T-helper 2 cell treated with Interferon-gamma antibody and Interleukin-4, amounts not matched to agents 100 ng/mL and 5 ng/mL, for 36 hours (primary cell): Measurements from ENCODE around the gene SMG6. TPM values are rescaled to one million over a fixed set of nuclear protein-coding genes. Genes with fewer than 3 reads are reported as not detected.

ENCODE experiments used
- intact Hi-C: fragments of 100-400 bp; cut with micrococcal nuclease; formaldehyde crosslinking; loops from one replicate; pipeline ENCODE4 v1.15.1; 2023
- total RNA-seq: library from RNA; stranded (reverse); gene quantifications from 2 replicates; pipeline ENCODE4 v1.2.3, GENCODE V29; 2022

SMG6 gene
- total RNA-seq, 1 donor from 2014 or later, result 56.0 TPM

- intact Hi-C loops, result loop anchor here (10.0 kb wide), 1 partner anchor 1555 kb away; the partner anchor contains the start of gene GEMIN4
These were observed 6.0 kb upstream of the SMG6 start for GRCh38 chr17:2309338-2310154.

- intact Hi-C loops, result loop anchor here (5.0 to 10.0 kb wide), 2 partner anchors 407 to 1550 kb away; partner anchors contain the start of genes CLUH and GEMIN4
These were observed 1.3 kb upstream of the SMG6 start for GRCh38 chr17:2304931-2305330.

DNA sequence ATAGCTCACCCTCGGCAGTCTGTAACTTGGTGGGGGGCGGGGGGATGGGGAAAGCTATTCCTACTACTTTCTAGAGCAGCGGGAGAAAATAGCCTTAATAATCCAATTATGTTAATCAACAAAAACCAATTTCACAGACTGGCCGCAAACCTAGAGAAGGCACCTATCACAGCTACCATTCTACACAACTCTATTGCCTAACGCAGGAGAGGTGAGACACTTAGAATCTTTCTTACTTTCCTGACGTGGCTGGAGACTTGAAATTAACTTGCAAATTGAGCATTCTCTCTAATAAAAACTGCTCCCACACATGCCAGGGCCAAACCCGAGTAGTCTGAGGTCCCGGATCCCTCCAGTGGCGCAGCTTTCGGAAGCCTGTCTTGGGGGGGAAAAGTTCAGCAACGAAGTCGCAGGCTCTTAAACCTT is 794 bp downstream of the SMG6 start:
- intact Hi-C loops, result loop anchor here (1.0 to 10.0 kb wide), 5 partner anchors 34 to 1548 kb away; partner anchors contain the start of genes CLUH, GEMIN4, MNT and SGSM2

DNA sequence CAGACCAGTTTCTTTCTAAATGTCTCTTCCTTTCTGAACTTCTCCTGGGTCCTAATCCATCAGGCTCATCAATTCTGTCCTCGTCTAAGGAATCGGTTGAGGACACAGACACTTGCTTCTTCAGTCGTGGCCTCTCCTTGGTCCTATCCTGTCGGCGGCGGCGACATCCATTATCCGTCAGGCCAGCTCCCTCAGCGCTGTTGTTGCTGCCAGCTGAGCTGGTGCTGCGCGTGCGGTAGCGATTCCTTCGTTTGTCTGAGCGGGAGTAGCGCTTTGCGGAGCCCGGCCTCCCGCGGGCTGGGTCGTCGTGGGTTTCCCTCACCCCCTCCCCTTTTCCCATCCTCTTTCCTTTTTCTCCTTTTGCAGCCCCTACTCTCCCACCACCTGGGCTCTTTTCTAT is 3.8 kb downstream of the SMG6 start:
- intact Hi-C loops, result loop anchor here (5.0 to 10.0 kb wide), 2 partner anchors 413 to 1545 kb away; partner anchors contain the start of genes CLUH and GEMIN4

DNA sequence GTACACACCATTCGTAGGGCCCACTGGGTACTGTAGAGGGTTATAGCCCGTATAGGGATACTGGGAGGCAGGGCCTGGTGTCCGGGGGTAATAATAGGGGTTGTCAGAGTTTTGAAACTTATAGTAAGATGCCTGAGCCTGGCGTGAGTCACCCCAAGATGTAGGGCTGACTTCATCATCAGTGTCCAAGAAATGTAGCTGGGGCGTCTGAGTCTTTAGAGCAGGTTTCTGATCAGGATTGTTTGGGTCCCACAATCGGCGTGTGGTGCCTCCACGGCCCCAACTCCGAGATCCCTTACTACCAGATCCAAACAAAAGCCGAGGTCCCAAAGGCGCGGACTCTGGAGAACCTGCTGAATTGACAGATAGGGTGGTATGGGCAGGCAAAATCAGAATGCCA is 4.4 kb downstream of the SMG6 start:
- intact Hi-C loops, result no loop called here

- intact Hi-C loops, result no loop called here
These were observed 6.6 kb downstream of the SMG6 start for GRCh38 chr17:2297023-2297422.

- intact Hi-C loops, result no loop called here
These were observed 8.0 kb downstream of the SMG6 start for GRCh38 chr17:2295575-2295974.

- intact Hi-C loops, result no loop called here
These were observed 11.5 kb downstream of the SMG6 start for GRCh38 chr17:2292100-2292499.

DNA sequence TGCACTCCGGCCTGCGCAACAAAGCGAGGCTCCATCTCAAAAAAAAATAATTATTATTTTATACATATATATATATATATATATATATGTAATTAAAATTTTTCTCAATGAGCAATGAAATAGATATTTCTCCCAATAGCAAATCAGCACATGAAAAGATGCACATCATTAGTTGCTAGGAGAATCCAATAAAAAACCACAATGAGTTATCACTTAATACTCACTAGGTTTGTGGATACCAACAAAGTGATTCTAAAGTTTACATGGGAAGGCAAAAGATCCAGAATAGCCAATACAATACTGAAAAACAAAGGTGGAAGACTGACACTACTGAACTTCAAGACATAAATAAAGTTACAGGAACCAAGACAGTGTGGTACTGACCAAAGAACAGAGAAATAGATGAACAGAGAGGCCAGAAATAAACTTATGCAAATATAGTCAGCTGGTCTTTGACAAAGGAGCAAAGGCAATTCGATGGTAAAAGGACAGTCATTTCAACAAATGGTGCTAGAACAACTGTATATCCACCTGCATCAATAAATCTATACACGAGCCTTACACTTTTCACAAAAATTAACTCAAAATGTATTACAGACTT is 13.6 kb downstream of the SMG6 start:
- intact Hi-C loops, result no loop called here

GRCh38 chr17:2283302-2283701 is 20.3 kb downstream of the SMG6 start:
- intact Hi-C loops, result no loop called here

GRCh38 chr17:2282297-2282873 is 21.2 kb downstream of the SMG6 start:
- intact Hi-C loops, result loop anchor here (1.0 kb wide), 2 partner anchors 38 to 228 kb away; no protein-coding TSS in a partner anchor

DNA sequence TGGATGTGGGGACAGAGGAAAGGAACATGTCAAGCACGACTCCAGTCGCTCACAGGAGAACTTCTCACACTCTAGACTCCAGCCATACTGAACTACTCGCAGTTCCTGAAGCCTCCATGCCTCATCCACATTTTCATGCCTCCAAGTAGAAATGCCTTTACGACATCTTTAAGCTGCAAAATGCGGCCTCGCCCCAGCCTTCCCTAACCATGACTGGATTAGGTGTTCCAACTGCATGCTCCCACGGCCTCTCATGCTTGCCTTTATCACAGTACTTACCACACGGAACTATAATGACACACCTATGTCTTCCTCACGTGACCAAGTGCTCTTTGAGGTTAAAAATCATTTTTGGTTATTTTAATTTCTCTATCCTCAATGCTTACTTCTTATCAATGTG is 23.9 kb downstream of the SMG6 start:
- intact Hi-C loops, result no loop called here

- intact Hi-C loops, result no loop called here
These were observed 26.0 kb downstream of the SMG6 start for GRCh38 chr17:2277429-2278170.

- intact Hi-C loops, result loop anchor here (1.0 kb wide), 1 partner anchor 9 kb away; no protein-coding TSS in a partner anchor
These were observed 27.9 kb downstream of the SMG6 start for GRCh38 chr17:2275722-2276121.

- intact Hi-C loops, result no loop called here
These were observed 29.2 kb downstream of the SMG6 start for GRCh38 chr17:2274414-2274813.

DNA sequence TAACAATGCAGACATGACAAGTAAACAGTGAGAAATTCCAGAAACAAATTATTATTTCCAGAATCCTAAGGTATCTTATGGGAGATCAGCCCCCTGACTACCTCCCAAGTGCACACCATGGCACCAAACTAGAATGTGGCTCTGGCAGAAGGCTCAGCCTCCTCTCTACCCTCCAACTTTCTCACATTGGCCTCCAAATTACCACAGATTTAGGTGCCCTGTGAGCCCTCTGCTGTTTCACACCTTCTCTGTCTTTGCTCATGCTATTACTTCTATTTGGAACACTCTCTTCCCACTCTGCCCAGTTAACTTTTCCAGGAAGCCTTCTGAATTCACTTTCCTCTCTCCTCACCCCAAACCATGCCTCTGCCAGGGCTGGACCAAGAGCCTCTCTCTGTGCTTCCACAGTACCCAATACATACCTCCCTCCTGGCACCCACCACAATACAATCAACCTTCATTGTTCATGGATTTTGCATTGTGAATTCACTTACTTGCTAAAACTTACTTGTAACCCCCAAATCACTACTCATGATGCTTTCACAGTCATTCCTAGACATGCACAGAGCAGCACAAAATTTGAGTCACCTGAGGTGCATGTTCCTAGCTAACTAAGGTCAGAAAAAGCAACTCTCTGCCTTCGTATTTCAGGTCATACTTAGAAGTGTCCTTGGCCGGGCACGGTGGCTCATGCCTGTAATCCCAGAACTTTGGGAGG is 31.4 kb downstream of the SMG6 start:
- intact Hi-C loops, result no loop called here

DNA sequence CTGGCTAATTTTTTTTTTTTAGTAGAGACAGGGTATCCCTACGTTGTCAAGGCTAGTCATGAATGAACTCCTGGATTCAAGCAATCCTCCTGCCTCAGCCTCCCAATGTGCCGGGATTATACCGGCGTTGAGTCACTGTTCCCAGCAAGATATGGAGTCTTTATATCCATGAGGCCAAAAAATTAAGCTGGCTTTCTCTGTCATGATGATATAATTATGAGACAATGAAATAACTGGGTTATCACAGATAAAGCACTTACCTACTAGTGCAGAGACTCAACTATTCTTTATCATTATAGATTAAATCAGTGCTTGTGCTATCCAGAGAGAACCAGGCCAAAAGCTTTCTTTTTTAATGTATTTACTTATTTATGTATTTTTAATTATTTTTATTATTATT is 36.2 kb downstream of the SMG6 start:
- intact Hi-C loops, result loop anchor here (2.0 to 10.0 kb wide), 2 partner anchors 393 to 551 kb away; no protein-coding TSS in a partner anchor

GRCh38 chr17:2266865-2267228 is 36.7 kb downstream of the SMG6 start:
- intact Hi-C loops, result loop anchor here (1.0 to 10.0 kb wide), 7 partner anchors 8 to 550 kb away; partner anchors contain the start of genes SMG6 and SRR

- intact Hi-C loops, result loop anchor here (1.0 to 10.0 kb wide), 7 partner anchors 9 to 549 kb away; partner anchors contain the start of genes SMG6 and SRR
These were observed 37.3 kb downstream of the SMG6 start for GRCh38 chr17:2266045-2266864.
